ENCODE results near the gene ZNF25.
"Not testable (repeated sequence)": the region's sequence is repeated elsewhere in the genome, so short reads cannot be mapped to it uniquely, and the experiment has no call there.

ZNF25 gene

DNA sequence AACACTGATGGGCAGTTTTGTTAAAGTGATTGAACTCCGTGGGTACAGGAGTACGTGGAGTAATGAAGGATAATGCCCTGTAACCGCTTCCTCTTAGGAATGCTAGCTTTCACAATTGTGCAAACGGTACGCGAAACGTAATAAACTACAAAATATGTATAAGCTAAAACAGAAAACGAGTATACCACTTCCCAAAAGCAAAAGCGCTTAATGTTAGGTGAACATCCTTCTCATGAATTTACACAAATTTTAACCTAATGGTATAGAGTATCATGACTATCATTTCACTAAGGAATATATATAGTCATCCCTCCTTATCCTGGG lies 395 bp upstream of the ZNF25 start:
- no peak for DNase-seq (ENCODE audit: low read depth in 1 of 2, low spot score in 1 of 2)
- TF ChIP-seq JUND (IDR thresholded peaks at IDR 0.05; ENCODE audit: low read depth): no peak
- in situ Hi-C loops (cut with HindIII; ENCODE audit: low pct_unique_long_range_greater_than_20kb, low sequenced_read_pairs): no loop called here

DNA sequence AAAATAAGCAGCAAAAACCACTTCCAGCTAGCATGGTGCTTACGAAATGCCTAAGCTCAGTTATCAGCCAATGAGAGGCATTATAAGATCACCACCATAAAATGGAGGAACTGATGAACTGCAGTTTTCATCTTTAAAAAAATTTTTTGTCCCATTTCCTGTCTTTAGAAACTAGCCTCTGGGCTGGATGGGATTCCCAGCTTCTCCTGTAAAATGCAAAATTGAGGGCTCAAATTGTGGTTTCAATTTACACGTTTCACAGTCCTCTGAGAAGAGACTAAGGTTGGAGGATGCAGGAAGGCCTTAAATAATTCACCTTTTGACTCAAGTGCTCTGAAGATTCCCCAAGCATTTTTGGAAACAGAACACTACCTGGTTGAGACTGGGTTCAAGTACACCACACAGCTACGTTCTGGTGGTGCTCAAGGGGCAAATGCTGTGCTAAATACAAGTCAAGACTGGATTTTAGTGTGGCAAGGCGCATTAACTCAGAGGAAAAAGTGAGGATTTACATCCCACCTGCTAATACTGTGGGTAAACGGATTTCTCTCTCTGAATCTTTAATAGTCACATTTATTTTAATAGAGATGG lies 951 bp downstream of the ZNF25 start:
- no peak for TF ChIP-seq JUND (IDR thresholded peaks at IDR 0.05; ENCODE audit: low read depth)
- in situ Hi-C loops (cut with HindIII; ENCODE audit: low pct_unique_long_range_greater_than_20kb, low sequenced_read_pairs): no loop called here
- DNase-seq (ENCODE audit: low read depth in 1 of 2, low spot score in 1 of 2): peak in 1 of 2 experiments; percentile 9

DNA sequence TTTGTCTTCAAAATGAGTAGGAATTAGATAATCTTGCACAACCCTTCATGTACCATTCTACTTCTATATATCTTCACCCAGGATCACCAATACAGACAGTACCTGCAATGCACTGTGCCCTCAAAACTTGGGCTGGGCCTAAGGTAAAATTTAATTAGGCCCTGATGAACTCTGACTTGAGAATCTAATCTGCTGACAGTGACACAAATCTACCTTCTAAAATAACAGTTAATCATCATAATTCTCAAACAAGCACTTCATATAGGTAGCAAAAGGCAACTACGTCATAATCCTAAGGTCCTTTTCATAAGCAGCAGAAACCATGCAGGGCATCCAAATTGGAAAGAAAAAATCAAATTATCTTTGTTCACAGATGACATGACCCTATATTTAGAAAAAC lies 4.1 kb downstream of the ZNF25 start:
- in situ Hi-C loops (cut with HindIII; ENCODE audit: low pct_unique_long_range_greater_than_20kb, low sequenced_read_pairs): no loop called here
- no peak for DNase-seq (ENCODE audit: low read depth in 1 of 2, low spot score in 1 of 2)
- TF ChIP-seq JUND (IDR thresholded peaks at IDR 0.05; ENCODE audit: low read depth): no peak

DNA sequence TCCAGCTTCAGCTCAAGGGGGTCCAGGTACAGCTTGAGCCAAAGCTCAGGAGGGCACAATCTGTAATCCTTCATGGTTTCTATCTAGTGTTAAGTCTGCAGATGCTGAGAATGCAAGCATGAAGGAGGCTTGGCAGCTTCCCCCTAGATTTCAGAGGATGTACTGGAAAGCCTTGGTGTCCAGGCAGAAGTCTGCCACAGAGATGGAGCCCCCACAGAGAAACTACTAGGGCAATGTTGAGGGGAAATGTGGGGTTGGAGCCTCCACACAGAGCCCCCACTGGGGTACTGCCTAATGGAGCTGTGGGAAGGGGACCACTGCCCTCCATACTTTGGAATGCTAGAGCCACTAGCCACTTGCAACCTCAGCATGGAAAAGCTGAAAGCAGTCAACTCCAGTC lies 11.4 kb downstream of the ZNF25 start:
- TF ChIP-seq JUND (IDR thresholded peaks at IDR 0.05; ENCODE audit: low read depth): no peak
- in situ Hi-C loops (cut with HindIII; ENCODE audit: low pct_unique_long_range_greater_than_20kb, low sequenced_read_pairs): no loop called here
- no peak for DNase-seq (ENCODE audit: low read depth in 1 of 2, low spot score in 1 of 2)

DNA sequence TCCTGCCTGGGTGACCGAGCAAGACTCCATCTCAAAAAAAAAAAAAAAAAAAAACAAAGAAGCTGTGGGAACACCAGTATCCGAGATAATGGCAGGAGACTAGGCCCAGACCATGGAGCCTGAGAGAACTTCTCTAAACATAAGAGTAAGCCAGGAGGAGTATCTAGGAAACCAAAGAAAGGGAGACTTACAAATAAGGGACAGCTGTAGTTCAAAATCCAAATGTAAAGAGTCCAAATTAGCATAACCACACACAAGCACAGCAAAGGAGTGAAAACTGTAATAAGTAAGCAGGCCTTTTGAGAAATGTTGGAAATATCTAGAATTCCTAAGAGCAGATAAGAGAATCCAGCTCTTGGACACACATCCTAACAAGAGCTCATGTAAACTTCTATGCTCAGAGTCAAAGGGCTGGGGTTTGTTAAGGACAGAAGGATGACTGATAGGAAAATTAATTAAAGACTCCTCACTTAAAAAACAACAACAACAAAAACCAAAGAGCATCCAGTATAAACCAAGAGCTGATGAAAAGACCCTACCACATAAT lies 15.8 kb downstream of the ZNF25 start:
- TF ChIP-seq JUND (IDR thresholded peaks at IDR 0.05; ENCODE audit: low read depth): no peak
- DNase-seq (ENCODE audit: low read depth in 1 of 2, low spot score in 1 of 2): no peak
- in situ Hi-C loops (cut with HindIII; ENCODE audit: low pct_unique_long_range_greater_than_20kb, low sequenced_read_pairs): no loop called here

DNA sequence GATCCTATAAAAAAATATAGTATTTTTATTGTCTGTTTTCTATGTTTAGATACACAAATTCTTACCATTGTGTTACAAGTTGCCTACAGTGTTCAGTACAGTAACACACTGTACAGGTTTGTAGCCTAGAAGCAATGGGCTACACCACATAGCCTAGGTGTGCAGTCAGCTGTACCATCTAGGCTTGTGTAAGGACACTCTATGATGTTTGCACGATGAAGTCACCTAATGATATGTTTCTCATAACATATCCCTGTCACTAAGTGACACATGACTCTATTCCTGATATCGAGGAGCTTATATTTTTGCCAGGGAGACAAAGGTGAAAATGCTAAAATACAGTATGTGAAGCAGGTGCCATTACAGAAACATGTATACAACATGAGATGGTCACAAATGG lies 18.6 kb downstream of the ZNF25 start:
- DNase-seq (ENCODE audit: low read depth in 1 of 2, low spot score in 1 of 2): no peak
- in situ Hi-C loops (cut with HindIII; ENCODE audit: low pct_unique_long_range_greater_than_20kb, low sequenced_read_pairs): no loop called here
- no peak for TF ChIP-seq JUND (IDR thresholded peaks at IDR 0.05; ENCODE audit: low read depth)

DNA sequence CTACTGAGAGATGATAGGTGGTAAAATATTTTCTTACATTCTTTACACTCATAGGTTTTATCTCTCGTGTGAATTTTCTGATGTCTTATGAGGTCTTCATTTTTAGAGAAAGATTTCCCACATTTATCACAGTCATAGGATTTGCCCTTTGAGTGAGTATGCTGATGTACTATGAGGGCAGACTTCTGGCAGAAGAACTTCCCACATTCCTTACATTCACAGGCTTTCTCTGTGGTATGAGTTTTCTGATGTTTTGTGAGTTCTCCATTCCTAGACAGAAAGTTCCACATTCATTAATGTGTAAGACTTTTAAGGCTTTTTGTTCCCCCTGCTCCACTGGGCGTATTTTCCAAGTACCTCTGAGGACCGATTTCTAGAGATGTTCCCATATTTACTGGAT lies 23.5 kb downstream of the ZNF25 start:
- DNase-seq (ENCODE audit: low read depth in 1 of 2, low spot score in 1 of 2): no peak
- in situ Hi-C loops (cut with HindIII; ENCODE audit: low pct_unique_long_range_greater_than_20kb, low sequenced_read_pairs): no loop called here
- TF ChIP-seq JUND (IDR thresholded peaks at IDR 0.05; ENCODE audit: low read depth): no peak

DNA sequence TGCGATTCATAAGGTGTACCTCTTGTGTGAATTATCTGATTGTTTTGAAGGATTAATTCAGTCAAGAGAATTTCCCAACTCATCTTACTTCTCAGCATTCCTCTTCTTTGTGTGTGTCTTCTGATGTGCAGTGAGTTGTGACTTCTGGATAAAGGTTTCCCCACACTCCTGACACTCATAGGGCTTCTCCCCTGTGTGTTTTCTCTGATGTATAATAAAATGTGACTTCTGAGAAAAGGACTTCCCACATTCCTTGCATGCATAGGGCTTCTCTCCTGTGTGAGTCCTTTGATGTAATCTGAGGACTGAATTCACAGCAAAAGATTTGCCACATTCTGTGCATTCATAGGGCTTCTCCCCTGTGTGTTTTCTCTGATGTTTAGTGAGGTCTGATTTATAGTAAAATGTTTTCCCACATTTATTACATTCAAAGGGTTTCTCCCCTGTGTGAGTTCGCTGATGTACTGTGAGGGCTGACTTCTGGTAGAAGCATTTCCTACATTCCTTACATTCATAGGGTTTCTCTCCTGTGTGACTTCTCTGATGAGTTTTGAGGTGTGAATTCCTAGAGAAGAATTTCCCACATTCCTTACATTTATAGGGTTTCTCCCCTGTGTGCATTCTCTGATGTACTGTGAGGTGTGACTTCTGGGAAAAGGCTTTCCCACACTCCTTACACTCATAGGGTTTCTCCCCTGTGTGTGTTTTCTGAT lies 24.2 kb downstream of the ZNF25 start:
- peak in 1 of 2 experiments; percentile 12 for DNase-seq (ENCODE audit: low read depth in 1 of 2, low spot score in 1 of 2)
- in situ Hi-C loops (cut with HindIII; ENCODE audit: low pct_unique_long_range_greater_than_20kb, low sequenced_read_pairs): no loop called here
- no peak for TF ChIP-seq JUND (IDR thresholded peaks at IDR 0.05; ENCODE audit: low read depth)

DNA sequence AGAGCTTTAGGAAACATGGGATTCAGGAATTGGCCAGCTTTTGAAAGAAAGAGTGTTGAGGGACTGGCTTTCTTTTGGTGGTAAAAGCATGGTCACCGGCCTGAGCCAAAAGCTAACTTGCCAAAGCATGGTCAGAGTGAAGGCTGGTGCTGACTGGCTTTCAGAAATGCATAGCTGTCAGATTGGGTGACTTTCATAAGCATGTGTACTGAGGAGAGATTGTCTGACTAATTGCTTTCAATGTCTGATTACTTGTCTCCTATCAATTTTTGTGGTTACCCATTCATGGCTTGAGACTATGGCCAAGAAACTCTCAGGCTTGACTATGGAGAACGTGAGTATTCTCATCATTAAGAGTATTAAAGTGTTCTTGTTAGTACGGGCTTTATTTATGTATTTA lies 28.2 kb downstream of the ZNF25 start:
- TF ChIP-seq JUND (IDR thresholded peaks at IDR 0.05; ENCODE audit: low read depth): no peak
- no peak for DNase-seq (ENCODE audit: low read depth in 1 of 2, low spot score in 1 of 2)
- in situ Hi-C loops (cut with HindIII; ENCODE audit: low pct_unique_long_range_greater_than_20kb, low sequenced_read_pairs): no loop called here

DNA sequence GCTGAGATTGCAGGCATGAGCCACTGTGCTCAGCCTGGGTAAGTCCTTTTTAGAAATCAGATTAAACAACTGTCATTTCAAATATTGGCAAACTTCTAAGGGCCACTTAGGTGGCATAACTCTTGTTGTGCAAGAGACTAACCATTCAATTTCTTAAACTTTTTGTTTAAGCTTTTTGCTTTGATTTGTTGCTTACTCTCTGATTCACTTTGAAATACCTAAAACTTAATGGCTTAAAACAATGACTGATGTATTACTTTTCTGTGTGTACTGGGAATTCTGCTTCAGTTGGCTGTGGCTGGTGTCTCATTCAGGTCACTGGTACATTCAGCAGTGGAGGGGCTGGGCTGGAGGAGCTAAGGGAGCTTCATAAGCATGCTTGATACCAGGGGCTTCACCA lies 28.9 kb downstream of the ZNF25 start:
- TF ChIP-seq JUND (IDR thresholded peaks at IDR 0.05; ENCODE audit: low read depth): no peak
- DNase-seq (ENCODE audit: low read depth in 1 of 2, low spot score in 1 of 2): no peak
- in situ Hi-C loops (cut with HindIII; ENCODE audit: low pct_unique_long_range_greater_than_20kb, low sequenced_read_pairs): no loop called here

DNA sequence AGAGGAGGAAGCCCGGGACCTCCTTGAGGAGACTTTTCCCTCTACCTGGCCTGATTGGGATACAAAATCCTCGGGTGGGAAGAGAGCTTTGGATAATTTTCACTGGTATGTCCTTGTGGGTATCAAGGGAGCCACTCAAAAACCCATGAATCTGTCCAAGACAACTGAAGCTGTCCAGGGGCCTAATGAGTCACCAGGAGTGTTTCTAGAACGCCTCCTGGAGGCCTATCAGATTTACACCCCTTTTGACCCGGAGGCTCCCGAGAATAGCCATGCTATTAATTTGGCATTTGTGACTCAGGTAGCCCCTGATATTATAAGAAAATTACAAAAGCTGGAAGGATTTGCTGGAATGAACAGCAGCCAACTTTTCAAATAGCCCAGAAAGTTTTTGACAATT lies 38.6 kb downstream of the ZNF25 start:
- TF ChIP-seq JUND (IDR thresholded peaks at IDR 0.05; ENCODE audit: low read depth): no peak
- no peak for DNase-seq (ENCODE audit: low read depth in 1 of 2, low spot score in 1 of 2)
- in situ Hi-C loops (cut with HindIII; ENCODE audit: low pct_unique_long_range_greater_than_20kb, low sequenced_read_pairs): no loop called here

DNA sequence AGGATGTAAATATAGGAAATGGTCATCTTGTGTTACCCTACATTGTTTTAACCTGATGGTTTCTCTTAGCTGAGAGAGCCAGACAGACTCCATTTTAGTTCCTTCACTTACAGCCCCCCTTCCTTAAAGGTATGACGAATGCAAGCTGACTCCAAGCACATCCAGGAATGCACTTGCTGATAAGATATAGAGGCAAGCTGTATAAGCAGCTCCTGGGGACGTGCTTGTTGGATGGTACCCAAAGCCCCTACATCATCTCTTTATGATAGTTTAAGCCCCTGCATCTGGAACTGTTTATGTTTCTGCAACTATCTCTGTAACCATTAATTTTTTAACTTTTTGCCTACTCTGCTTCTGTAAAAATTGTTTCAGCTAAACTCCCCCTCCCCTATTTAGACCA lies 41.7 kb downstream of the ZNF25 start:
- in situ Hi-C loops (cut with HindIII; ENCODE audit: low pct_unique_long_range_greater_than_20kb, low sequenced_read_pairs): no loop called here
- DNase-seq (ENCODE audit: low read depth in 1 of 2, low spot score in 1 of 2): no peak
- no peak for TF ChIP-seq JUND (IDR thresholded peaks at IDR 0.05; ENCODE audit: low read depth)

DNA sequence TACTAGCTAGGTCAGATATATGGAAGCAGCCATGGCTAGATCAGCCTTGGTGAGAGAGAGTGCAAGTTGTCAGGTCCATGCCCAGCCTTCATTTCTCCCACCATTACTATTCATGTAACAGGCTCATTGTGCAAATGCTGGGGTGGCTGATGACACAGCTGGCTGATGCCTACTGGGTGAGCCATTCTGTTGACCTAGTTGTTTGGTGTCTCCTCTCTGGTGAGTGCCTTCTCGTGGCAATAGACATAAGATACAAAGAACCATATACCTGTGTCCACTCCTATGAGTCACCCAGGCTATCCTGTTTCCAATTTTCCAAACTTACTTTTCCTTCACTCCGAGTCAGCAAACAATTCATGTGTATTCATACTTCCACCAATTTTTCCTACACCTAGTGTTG lies 46.0 kb downstream of the ZNF25 start:
- in situ Hi-C loops (cut with HindIII; ENCODE audit: low pct_unique_long_range_greater_than_20kb, low sequenced_read_pairs): no loop called here
- DNase-seq (ENCODE audit: low read depth in 1 of 2, low spot score in 1 of 2): no peak
- TF ChIP-seq JUND (IDR thresholded peaks at IDR 0.05; ENCODE audit: low read depth): no peak

DNA sequence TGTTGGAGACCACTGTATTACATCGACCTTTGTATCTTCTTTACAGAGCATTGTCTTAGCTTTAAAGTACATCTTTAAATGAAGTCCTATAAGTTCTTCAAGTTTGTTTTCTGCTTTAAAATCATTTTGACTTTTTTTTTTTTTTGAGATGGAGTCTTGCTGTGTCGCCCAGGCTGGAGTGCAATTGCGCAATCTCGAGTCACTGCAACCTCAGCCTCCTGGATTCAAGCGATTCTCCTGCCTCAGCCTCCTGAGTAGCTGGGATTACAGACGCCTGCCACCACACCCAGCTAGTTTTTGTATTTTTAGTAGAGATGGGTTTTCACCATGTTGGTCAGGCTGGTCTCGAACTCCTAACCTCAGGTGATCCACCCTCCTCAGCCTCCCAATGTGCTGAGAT lies 68.3 kb downstream of the ZNF25 start:
- DNase-seq (ENCODE audit: low read depth in 1 of 2, low spot score in 1 of 2); in situ Hi-C loops (cut with HindIII; ENCODE audit: low pct_unique_long_range_greater_than_20kb, low sequenced_read_pairs): not testable (repeated sequence)
